Suprapubic skin (tissue), 4 donors: ENCODE results near the gene CABLES1. TPM values are rescaled to one million over a fixed set of nuclear protein-coding genes. Genes with fewer than 3 reads are reported as not detected.

Experiments used
- DNase-seq, 2 donors: peaks; one replicate each; pipeline ENCODE4 v3.0.0-alpha.2; 2019; ENCODE audit warnings: low spot score in 2 of 2
- H3K27ac ChIP-seq: fragments of 200-600 bp; sonication (generic); one replicate; pipeline ENCODE4 v1.5.1; 2019
- H3K27me3 ChIP-seq: fragments of 200-600 bp; sonication (generic); one replicate; pipeline ENCODE4 v1.5.1; 2019
- H3K36me3 ChIP-seq: fragments of 200-600 bp; sonication (generic); one replicate; pipeline ENCODE4 v1.5.1; 2019
- H3K4me1 ChIP-seq: fragments of 200-600 bp; sonication (generic); one replicate; pipeline ENCODE4 v1.5.1; 2019
- H3K4me3 ChIP-seq: fragments of 200-600 bp; sonication (generic); one replicate; pipeline ENCODE4 v1.5.1; 2019; ENCODE audit warnings: mild to moderate bottlenecking
- H3K9me3 ChIP-seq: fragments of 200-600 bp; sonication (generic); one replicate; pipeline ENCODE4 v1.5.1; 2019
- EP300 ChIP-seq: sonication (generic); formaldehyde crosslinking; IDR thresholded peaks from one replicate; pipeline ENCODE4 v1.6.1; 2017; ENCODE audit warnings: antibody characterized with exemption
- POLR2A ChIP-seq, 2 donors: fragments of 450-650 bp; IDR thresholded peaks; one replicate each; pipeline ENCODE4 v1.6.1; 2017; ENCODE audit warnings: antibody characterized with exemption in 2 of 2, mild to moderate bottlenecking in 2 of 2, moderate library complexity in 2 of 2
- POLR2AphosphoS5 ChIP-seq, 3 donors: sonication (generic); formaldehyde crosslinking; IDR thresholded peaks; one replicate each; pipeline ENCODE4 v1.6.1; 2017; ENCODE audit warnings: antibody characterized with exemption in 3 of 3
- WGBS: methylation state at CpG from one replicate; pipeline ENCODE4 v1.1.5; 2018; 5-methylcytosine and 5-hydroxymethylcytosine counted together
- total RNA-seq, 4 donors: library from RNA; depleted of rRNA; stranded (reverse); fragments of >200 nt; gene quantifications; one replicate each; pipeline ENCODE4 v1.1.0, GENCODE V29; 2016
- TF ChIP-seq, protein P1 (sequence below), 2 donors: fragments of 200-600 bp in 1 of 2; fragments of 450-650 bp in 1 of 2; sonication (generic) in 1 of 2; IDR thresholded peaks; one replicate each; pipeline ENCODE4 v1.5.1; 2016 to 2019; ENCODE audit warnings: antibody characterized with exemption in 2 of 2, mild to moderate bottlenecking in 1 of 2, moderate library complexity in 1 of 2

The CABLES1 gene
- total RNA-seq, 4 donors from 2014 or later = 24.9 to 42.2 (median 38.0) TPM

DNA sequence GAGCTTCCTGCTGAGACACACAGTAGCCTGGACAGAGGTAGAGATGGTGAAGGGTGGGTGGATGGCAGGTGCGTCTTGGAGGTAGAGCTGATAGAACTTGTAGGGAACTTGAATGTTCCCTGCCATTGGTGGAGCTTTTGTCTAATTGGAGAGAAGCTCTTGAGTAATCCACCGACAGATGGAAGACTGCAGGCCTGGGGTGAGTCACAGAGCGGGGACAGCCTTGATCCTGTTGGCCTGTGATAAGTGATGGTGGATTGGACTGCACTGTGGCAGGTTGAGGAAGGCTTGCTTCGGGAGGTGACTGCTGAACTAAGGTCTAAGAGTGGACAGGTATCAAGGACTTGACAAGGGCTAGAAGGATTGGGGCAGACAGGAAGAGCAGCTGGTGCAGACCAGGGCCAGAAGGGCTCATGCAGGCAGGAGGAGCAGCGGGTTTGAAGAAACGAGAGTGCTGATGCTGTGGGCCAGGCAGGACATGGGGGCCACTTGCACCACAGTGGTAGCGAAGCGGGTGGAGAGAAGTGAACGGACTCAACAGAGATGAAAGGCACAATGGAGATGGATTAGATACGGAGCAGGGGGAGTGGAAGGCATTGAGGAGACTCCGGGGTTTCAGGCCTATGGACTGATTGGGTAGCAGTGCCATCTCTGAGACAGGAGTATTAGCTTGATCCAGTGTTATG lies 16.3 kb downstream of the CABLES1 start:
- WGBS = 94% methylated on average over 11 of the region's 11 CpGs

DNA sequence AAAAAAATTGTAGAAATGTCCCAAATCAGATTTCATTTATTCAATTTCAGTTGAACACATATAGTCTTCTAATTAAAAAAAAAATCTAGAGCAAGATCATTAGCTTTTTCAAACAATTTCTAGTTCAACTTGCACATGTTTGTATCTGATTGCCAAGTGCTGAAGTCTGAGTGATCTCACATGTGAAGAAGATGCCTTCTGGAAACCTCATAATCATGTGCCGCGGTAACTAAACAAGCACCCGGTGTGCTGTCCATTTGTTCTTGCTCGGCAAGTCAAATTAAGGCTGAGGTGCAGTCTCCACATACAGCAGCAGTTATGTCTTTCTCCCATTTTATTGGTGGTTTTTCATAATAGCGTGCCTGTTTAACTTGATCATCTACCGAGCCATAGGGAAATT lies 18.7 kb downstream of the CABLES1 start:
- H3K27me3 ChIP-seq = no peaks in the 10 kb centered on the region
- WGBS = 79% methylated on average over 6 of the region's 6 CpGs
- peaks cover 28% of the 10 kb centered on the region for H3K4me1 ChIP-seq
- no peak overlapping the region for H3K27ac ChIP-seq
- no peaks in the 10 kb centered on the region for H3K9me3 ChIP-seq
- no peak for TF ChIP-seq POLR2A (IDR thresholded peaks at IDR 0.05)
- no peak for TF ChIP-seq POLR2AphosphoS5 (IDR thresholded peaks at IDR 0.05)
- TF ChIP-seq, protein P1, sequence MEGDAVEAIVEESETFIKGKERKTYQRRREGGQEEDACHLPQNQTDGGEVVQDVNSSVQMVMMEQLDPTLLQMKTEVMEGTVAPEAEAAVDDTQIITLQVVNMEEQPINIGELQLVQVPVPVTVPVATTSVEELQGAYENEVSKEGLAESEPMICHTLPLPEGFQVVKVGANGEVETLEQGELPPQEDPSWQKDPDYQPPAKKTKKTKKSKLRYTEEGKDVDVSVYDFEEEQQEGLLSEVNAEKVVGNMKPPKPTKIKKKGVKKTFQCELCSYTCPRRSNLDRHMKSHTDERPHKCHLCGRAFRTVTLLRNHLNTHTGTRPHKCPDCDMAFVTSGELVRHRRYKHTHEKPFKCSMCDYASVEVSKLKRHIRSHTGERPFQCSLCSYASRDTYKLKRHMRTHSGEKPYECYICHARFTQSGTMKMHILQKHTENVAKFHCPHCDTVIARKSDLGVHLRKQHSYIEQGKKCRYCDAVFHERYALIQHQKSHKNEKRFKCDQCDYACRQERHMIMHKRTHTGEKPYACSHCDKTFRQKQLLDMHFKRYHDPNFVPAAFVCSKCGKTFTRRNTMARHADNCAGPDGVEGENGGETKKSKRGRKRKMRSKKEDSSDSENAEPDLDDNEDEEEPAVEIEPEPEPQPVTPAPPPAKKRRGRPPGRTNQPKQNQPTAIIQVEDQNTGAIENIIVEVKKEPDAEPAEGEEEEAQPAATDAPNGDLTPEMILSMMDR (IDR thresholded peaks at IDR 0.05) = no peak
- no peak for TF ChIP-seq EP300
- no peak overlapping the region for H3K4me3 ChIP-seq
- no peaks in the 10 kb centered on the region for H3K36me3 ChIP-seq
- no peak for DNase-seq

More for the DNA sequence above, 16.3 kb downstream of the CABLES1 start:
- Histone ChIP-seq H3K27me3 (no peaks in the 10 kb centered on the region), H3K27ac (no peak overlapping the region), H3K4me1 (peaks cover 29% of the 10 kb centered on the region), H3K9me3 (no peaks in the 10 kb centered on the region), H3K4me3 (no peak overlapping the region), H3K36me3 (no peaks in the 10 kb centered on the region)
- no peak for TF ChIP-seq EP300
- no peak for TF ChIP-seq POLR2A (IDR thresholded peaks at IDR 0.05)
- DNase-seq = peak in 1 of 2 donors; percentile 55

DNA sequence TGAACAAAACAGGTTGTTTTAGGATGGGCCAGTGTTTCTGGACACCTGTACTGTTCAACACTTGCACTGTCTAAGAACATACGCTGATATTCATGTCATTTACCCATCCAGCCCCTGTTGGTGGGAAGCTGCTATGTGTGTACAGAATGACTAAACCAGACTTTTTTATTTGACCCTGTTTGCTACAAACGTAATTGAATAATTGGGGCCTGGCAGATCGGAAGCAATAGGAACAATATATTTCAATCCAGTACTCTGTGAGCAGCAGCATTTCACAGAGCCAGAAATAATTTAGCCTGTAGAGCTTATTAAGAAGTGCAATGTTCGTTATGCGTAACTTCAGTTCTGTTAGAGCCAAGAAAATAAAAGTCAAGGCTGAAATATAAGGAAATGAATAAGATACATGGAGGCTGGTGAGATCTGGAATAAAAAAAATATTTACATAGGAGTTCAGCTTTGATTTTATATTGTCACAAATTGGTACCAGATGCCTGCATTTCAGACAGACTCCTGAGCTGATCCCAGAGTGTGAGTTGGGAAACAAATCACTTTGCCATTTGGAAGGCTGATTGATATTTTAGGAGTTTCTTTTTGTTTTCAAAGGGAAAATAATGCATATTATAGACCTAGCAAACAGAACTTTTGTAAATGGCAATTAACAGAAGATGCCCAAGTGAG lies 19.7 kb downstream of the CABLES1 start:
- TF ChIP-seq POLR2A (IDR thresholded peaks at IDR 0.05) = no peak
- TF ChIP-seq, protein P1 (IDR thresholded peaks at IDR 0.05) = peak in 1 of 2 donors; percentile 9
- H3K4me1 ChIP-seq = peaks cover 33% of the 10 kb centered on the region
- H3K36me3 ChIP-seq = no peaks in the 10 kb centered on the region
- 48% methylated on average over 5 of the region's 5 CpGs for WGBS
- no peaks in the 10 kb centered on the region for H3K9me3 ChIP-seq
- no peaks in the 10 kb centered on the region for H3K27me3 ChIP-seq
- DNase-seq = no peak
- peak overlapping the region; percentile 67 for H3K27ac ChIP-seq
- H3K4me3 ChIP-seq = no peak overlapping the region

DNA sequence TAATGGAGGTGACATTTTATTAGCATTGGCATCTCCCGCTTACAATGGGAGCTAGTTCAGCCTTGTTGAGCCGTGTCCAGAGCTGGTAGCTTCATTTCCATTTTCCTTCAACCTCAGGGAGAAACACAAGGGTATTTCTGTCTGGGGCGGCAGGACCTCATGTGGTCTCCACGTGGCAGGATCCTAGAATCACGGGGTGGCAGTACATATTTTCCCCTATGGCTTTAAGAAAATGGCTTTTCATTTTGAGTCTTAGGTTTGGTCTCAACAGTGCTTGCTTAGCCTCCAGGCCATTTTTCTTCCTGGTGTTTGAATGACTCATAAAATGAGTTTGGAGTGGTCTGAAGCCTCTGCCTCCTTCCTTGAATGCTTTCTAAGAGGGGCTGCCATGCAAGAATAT lies 20.3 kb downstream of the CABLES1 start:
- H3K9me3 ChIP-seq = no peaks in the 10 kb centered on the region
- no peaks in the 10 kb centered on the region for H3K27me3 ChIP-seq
- 38% methylated on average over 5 of the region's 5 CpGs for WGBS
- H3K27ac ChIP-seq = peak overlapping the region; percentile 67
- no peak overlapping the region for H3K4me3 ChIP-seq
- no peak for TF ChIP-seq POLR2AphosphoS5 (IDR thresholded peaks at IDR 0.05)
- TF ChIP-seq POLR2A (IDR thresholded peaks at IDR 0.05) = no peak
- TF ChIP-seq, protein P1 (IDR thresholded peaks at IDR 0.05) = no peak
- TF ChIP-seq EP300 = no peak
- peak in 1 of 2 donors; percentile 44 for DNase-seq
- H3K36me3 ChIP-seq = no peaks in the 10 kb centered on the region
- H3K4me1 ChIP-seq = peaks cover 33% of the 10 kb centered on the region

DNA sequence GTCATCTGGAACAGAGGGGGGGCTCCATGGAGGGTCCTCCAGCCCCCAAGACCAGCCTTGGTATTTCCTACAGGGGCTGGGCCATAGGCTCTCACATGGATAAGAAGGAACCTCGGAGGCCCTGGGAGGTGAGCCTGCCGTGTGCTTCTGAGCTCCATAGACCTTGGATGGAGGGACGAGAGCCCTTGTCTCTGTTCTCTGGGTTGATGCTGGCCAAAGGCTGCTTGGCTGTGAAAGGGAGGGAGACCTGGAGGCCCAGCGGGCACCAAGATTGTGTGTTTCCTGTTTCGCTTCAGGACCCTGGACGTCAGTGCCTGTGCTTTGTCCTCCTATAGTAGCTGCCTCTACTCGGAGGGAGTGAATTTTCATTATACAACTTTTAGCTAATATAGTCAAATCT lies 20.8 kb downstream of the CABLES1 start:
- no peak for DNase-seq

More for the DNA sequence above, 20.8 kb downstream of the CABLES1 start:
- Histone ChIP-seq H3K27ac (no peak overlapping the region), H3K9me3 (no peaks in the 10 kb centered on the region), H3K4me1 (peaks cover 33% of the 10 kb centered on the region), H3K27me3 (no peaks in the 10 kb centered on the region), H3K4me3 (no peak overlapping the region), H3K36me3 (no peaks in the 10 kb centered on the region)
- 88% methylated on average over 4 of the region's 7 CpGs for WGBS
- TF ChIP-seq POLR2AphosphoS5 (IDR thresholded peaks at IDR 0.05) = no peak
- no peak for TF ChIP-seq POLR2A (IDR thresholded peaks at IDR 0.05)
- no peak for TF ChIP-seq EP300
- TF ChIP-seq, protein P1 (IDR thresholded peaks at IDR 0.05) = no peak
